ENCODE data around the gene ZNF100. TPM values are rescaled to one million over a fixed set of nuclear protein-coding genes. Genes with fewer than 3 reads are reported as not detected.

ZNF100 gene
- total RNA-seq, 2 experiments from 2014 or later = 19.1 to 38.5 TPM

DNA sequence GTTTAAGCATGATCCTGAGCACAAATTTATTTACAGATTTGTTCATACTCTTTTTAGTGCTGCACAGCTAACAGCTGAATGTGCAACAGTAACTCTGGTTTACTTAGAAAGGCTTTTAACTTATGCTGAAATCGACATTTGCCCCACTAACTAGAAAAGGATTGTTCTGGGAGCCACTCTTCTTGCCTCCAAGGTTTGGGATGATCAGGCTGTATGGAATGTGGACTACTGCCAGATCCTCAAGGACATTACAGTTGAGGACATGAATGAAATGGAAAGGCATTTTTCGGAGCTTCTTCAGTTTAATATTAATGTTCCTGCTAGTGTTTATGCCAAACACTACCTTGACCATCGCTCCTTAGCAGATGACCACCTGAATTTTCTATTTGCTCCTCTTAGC is 16.0 kb downstream of the ZNF100 start:
- Histone ChIP-seq H3K9me3 (ENCODE audit: low read length) (peaks cover 30% of the 10 kb centered on the region), H3K36me3 (ENCODE audit: insufficient read depth, low read length) (peaks cover 100% of the 10 kb centered on the region), H3K79me2 (ENCODE audit: insufficient read depth, low read depth, low read length) (peaks cover 67% of the 10 kb centered on the region; the same call in 1 of the 2 replicates), H4K20me1 (ENCODE audit: insufficient read depth, low read length) (no peaks in the 10 kb centered on the region), H3K4me2 (ENCODE audit: low read length) (no peak overlapping the region), H3K27ac (ENCODE audit: low read depth, low read length, poor library complexity, severe bottlenecking) (no peak overlapping the region), H3K9me2 (ENCODE audit: insufficient read depth, low read length) (no peaks in the 10 kb centered on the region), H2AFZ (ENCODE audit: low read length) (no peak overlapping the region), H3K4me3 (ENCODE audit: low read depth, low read length, poor library complexity, severe bottlenecking) (no peak overlapping the region), H3K4me1 (ENCODE audit: insufficient read depth, low read length, poor library complexity, severe bottlenecking) (no peaks in the 10 kb centered on the region)
- intact Hi-C loops (cut with micrococcal nuclease; ENCODE audit: unreplicated experiment) = no loop called here
- no TSS peak for BruUV-seq (replicated peaks)
- TF ChIP-seq EZH2phosphoT487 (IDR thresholded peaks at IDR 0.05; ENCODE audit: borderline replicate concordance, low read depth, low read length) = no peak
- TF ChIP-seq, protein P1, sequence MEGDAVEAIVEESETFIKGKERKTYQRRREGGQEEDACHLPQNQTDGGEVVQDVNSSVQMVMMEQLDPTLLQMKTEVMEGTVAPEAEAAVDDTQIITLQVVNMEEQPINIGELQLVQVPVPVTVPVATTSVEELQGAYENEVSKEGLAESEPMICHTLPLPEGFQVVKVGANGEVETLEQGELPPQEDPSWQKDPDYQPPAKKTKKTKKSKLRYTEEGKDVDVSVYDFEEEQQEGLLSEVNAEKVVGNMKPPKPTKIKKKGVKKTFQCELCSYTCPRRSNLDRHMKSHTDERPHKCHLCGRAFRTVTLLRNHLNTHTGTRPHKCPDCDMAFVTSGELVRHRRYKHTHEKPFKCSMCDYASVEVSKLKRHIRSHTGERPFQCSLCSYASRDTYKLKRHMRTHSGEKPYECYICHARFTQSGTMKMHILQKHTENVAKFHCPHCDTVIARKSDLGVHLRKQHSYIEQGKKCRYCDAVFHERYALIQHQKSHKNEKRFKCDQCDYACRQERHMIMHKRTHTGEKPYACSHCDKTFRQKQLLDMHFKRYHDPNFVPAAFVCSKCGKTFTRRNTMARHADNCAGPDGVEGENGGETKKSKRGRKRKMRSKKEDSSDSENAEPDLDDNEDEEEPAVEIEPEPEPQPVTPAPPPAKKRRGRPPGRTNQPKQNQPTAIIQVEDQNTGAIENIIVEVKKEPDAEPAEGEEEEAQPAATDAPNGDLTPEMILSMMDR (conservative IDR thresholded peaks at IDR 0.05; ENCODE audit: low read length) = no peak
- POLR2A ChIA-PET = no interaction called here
- DNase-seq (ENCODE audit: low spot score) = no peak
- CTCF ChIA-PET (ENCODE audit: unreplicated experiment) = no interaction called here

DNA sequence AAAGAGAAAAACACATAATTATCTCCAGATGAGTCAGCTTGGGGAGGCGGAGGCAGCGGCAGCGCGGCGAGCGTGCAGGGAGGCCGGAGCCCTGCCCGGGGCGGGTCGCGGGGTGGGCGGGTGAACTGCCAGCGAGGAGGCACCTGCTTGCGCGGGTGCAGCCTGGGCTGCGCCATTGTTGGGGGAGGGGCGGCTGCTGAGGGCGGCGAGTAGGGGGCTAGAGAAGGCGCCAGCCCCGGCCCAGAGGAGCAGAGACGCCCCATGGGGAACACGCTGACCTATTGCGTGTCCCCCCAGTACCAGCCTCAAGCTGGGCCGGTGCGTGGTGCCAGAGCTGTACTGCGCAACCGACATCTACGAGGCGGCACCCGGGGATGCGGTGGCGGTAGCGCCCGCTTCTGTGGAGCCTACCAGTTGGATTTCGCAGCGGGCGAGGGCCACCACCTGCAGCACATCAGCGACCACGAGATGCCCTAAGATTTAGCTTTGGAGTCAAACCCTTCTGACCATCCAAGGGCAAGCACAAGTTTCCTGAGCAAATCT is 16.7 kb downstream of the ZNF100 start:
- H3K4me1 ChIP-seq (ENCODE audit: insufficient read depth, low read length, poor library complexity, severe bottlenecking) = no peaks in the 10 kb centered on the region
- peaks cover 100% of the 10 kb centered on the region for H3K36me3 ChIP-seq (ENCODE audit: insufficient read depth, low read length)
- ChIA-PET CTCF (ENCODE audit: unreplicated experiment) (no interaction called here), POLR2A (interaction anchor here (0.6 kb wide), 1 partner anchor 1990 kb away, joined by 4 read pairs; no protein-coding TSS in a partner anchor)
- no peak for TF ChIP-seq EZH2phosphoT487 (IDR thresholded peaks at IDR 0.05; ENCODE audit: borderline replicate concordance, low read depth, low read length)
- TF ChIP-seq, protein P1 (conservative IDR thresholded peaks at IDR 0.05; ENCODE audit: low read length) = no peak
- peaks cover 60% of the 10 kb centered on the region; the same call in 1 of the 2 replicates for H3K79me2 ChIP-seq (ENCODE audit: insufficient read depth, low read depth, low read length)
- BruUV-seq (replicated peaks) = no TSS peak
- intact Hi-C loops (cut with micrococcal nuclease; ENCODE audit: unreplicated experiment) = no loop called here
- no peak overlapping the region for H3K27ac ChIP-seq (ENCODE audit: low read depth, low read length, poor library complexity, severe bottlenecking)
- no peaks in the 10 kb centered on the region for H3K9me2 ChIP-seq (ENCODE audit: insufficient read depth, low read length)
- peaks cover 30% of the 10 kb centered on the region for H3K9me3 ChIP-seq (ENCODE audit: low read length)
- no peak for DNase-seq (ENCODE audit: low spot score)
- no peak overlapping the region for H3K4me3 ChIP-seq (ENCODE audit: low read depth, low read length, poor library complexity, severe bottlenecking)
- H4K20me1 ChIP-seq (ENCODE audit: insufficient read depth, low read length) = no peaks in the 10 kb centered on the region
- no peak overlapping the region for H2AFZ ChIP-seq (ENCODE audit: low read length)
- H3K4me2 ChIP-seq (ENCODE audit: low read length) = no peak overlapping the region

DNA sequence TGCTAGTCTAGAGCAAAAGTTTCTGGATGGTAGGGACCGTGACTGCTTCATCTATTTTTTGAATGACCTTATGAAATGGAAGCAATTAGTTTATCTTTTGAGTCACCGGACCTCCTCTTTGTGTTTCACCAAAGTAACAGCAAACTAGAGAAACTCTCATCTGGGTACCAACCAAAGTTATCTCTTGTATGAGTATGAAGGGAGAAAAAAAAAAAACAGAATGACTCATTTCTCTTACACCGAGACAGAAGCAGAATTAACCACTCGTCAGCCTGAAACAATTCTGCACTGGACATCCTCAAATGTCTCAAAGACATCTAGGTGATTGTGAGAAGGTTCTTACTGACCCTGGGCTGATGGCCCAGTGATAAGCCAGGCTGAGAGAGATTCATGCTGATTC is 18.3 kb downstream of the ZNF100 start:
- H3K36me3 ChIP-seq (ENCODE audit: insufficient read depth, low read length) = peaks cover 97% of the 10 kb centered on the region
- H3K4me3 ChIP-seq (ENCODE audit: low read depth, low read length, poor library complexity, severe bottlenecking) = no peak overlapping the region
- H3K27ac ChIP-seq (ENCODE audit: low read depth, low read length, poor library complexity, severe bottlenecking) = no peak overlapping the region
- POLR2A ChIA-PET = no interaction called here
- no peak for TF ChIP-seq EZH2phosphoT487 (IDR thresholded peaks at IDR 0.05; ENCODE audit: borderline replicate concordance, low read depth, low read length)
- H3K79me2 ChIP-seq (ENCODE audit: insufficient read depth, low read depth, low read length) = peaks cover 52% of the 10 kb centered on the region; the same call in 1 of the 2 replicates
- no peaks in the 10 kb centered on the region for H3K4me1 ChIP-seq (ENCODE audit: insufficient read depth, low read length, poor library complexity, severe bottlenecking)
- H3K4me2 ChIP-seq (ENCODE audit: low read length) = no peak overlapping the region
- no TSS peak for BruUV-seq (replicated peaks)
- H4K20me1 ChIP-seq (ENCODE audit: insufficient read depth, low read length) = no peaks in the 10 kb centered on the region
- no peaks in the 10 kb centered on the region for H3K9me2 ChIP-seq (ENCODE audit: insufficient read depth, low read length)
- intact Hi-C loops (cut with micrococcal nuclease; ENCODE audit: unreplicated experiment) = no loop called here
- CTCF ChIA-PET (ENCODE audit: unreplicated experiment) = no interaction called here
- no peak for DNase-seq (ENCODE audit: low spot score)
- H3K9me3 ChIP-seq (ENCODE audit: low read length) = peaks cover 30% of the 10 kb centered on the region
- H2AFZ ChIP-seq (ENCODE audit: low read length) = no peak overlapping the region

All from OCI-LY7 (cell line).